Stromal cell of bone marrow (primary cell): ENCODE results near the gene STK32B.

Experiments
- DNase-seq: peaks from one replicate; pipeline ENCODE4 v3.0.0-alpha.2; 2012; ENCODE audit warnings: low read depth

STK32B gene

DNA sequence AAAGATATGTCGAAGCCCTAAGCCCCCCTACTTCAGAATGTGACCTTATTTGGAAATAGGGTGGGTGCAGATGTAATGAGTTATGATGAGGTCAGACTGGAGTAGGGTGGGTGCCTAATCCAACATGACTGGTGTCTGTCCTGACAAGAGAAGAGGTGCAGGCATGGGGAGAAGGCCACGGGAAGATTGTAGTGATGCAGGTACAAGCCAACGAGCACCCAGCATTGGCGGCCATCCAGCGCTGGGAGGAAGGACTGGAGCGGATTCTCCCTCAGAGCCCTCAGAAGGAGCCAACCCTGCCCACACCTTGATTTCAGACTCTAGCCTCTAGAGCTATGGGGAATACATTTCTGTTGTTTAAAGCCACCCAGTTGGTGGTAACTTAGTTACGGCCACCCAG is 419.9 kb downstream of the STK32B start:
- DNase-seq, result no peak

DNA sequence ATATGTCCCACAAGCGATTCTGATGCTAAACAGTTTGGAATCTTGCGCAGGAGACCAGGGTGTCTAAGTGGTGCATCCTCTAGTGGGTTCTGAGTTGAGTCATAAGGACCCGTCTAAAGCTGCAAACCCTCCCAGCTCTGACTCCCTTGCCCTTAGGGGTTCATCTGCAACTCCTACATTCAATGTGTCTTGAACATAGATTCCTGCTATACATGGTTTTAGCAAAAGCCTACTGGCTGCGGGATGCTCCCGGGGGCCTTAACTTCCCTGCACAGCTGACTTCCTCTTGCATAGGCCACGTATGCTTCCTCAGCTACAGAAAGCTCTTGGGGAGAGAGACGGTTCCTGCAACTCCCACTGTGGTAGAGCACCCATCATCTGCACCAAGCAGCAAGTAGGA is 420.4 kb downstream of the STK32B start:
- no peak for DNase-seq

DNA sequence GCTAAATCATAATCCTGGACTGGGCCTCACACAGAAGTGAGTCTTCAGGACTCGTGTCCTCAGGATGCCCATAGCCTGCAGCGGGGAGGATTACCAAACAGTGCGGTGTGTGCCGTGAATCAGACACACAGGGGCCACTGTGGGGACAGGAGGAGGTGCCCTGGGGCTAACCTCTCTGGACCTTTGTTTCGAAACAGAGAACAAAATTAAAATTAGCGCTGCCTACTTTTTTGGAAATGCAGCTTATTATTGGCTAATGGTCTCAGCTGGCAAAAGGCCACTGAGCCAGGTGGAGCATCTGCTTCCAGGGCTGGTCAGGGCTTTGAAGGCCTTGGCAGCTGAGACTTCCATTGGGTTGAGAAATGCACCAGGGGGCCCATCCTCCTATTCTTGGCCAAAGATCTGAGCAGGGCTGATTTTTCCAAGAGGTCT is 420.9 kb downstream of the STK32B start:
- DNase-seq, result no peak

DNA sequence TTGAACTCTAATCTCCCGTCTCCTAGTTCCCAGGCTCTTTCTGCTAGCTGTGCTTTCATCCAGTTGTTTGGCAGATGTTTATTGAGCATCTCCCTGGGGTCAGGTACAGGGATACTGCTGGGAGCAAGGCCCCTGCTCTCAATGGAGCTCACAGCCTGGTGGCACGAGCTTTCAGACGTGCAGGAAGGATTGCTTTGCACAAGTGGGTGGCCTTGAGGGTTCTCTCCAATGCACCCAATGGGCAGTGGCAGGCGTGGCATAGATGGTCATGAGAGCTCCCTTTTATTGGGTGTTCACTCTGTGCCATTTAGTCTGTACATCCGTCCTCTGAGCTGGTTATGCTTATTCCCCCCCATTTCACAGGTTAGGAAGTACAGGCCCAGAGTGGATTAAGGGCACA is 421.8 kb downstream of the STK32B start:
- DNase-seq, result no peak

DNA sequence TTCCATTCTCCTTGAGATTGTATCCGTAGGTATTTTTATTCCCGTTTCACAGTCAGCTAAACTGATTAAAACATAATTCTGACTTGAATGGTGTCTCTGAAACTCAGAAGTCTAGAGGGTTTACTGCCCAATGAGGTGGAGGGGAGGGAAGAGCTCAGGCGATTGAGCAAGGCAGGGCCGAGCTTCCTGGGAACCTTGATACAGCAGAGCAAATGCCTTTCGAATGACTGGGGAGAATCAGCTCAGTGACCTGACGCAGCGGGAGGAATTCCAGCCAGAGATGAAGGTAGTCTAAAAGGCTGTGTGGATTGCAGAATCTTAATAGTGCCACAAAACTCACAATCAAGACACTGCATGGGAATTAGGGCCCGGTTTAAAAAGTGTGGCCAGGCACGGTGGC is 423.5 kb downstream of the STK32B start:
- no peak for DNase-seq

DNA sequence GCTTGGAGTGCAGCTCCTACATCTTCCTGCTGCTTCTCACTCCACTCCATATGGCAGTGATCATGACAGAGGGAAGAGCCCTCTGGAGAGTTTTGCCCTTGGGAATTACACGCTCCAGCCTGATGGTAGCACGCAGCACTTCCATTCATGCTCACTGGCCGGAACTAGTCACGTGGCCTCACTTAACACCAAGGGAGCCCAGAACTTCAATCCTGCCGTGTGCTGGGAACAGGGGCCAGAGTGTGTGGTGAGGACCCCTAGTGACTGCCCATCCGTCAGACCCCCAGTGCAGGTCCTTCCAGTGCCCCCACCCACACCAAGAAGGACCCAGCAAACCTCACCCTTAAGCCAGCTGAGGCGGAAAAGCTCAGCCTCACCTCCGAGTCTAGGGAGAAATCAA is 426.3 kb downstream of the STK32B start:
- DNase-seq, result no peak

DNA sequence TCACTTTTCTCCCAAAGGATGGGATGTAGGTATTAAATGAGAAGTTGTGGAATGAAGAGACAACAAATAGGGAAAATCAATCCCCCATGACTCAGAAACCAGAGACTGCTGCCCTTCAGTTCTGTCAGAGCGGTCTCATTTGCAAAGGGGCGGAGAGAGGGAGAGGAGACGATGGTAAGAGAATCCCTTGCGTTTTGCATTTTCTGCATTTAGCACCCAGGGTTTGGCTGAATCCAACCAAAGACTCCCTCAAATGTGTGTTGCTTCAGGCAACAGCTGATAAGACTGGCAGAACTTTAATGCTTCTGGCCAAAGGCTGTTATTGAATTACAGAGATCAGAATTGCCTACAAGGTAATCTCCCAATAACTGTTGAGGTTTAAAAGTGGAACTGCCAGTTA is 426.9 kb downstream of the STK32B start:
- DNase-seq, result no peak

DNA sequence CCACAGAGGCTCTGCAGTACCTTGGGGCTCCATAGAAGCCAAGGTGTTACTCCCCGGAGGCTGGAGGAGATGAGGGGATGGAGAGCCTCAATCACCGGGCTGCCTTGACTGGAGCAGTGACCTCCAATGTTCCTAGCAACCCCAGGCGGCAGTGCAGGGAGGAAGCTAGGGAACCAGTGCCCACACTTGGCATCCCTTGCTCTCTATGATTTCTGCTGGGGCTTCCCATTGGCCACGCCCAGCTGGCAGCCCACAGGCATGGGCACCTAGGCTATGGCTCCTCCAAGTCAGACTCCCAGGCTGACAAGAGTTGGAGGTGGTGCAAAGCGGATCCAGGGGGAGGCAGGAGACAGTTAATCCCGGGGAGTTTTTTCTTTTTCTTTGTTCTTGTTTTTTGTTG is 427.4 kb downstream of the STK32B start:
- DNase-seq, result no peak

DNA sequence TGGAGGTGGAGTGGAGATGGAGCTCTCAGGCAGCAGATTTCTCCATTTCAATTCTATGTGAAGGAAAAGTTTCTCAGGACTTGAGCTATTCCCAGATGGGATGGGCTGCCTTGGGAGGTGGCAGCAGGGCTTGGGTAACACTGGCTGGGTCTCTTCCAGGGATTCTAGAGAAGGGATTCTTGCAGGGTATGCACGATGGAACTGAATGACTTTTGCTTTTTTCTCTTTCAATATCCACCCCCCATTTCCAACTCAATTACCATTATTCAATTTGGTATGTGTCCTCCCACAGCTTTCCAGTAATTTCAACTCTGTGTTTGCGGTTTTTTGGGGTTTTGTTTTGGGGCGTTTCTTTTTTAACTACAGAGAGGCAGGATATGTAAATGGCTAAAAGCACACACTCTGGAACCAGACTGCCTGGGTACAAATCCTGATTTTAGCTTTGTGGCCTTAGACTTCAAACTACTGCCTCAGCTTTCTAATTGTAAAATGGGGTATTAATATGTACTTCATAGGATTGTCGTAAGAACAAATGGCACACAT is 428.3 kb downstream of the STK32B start:
- DNase-seq, result no peak

DNA sequence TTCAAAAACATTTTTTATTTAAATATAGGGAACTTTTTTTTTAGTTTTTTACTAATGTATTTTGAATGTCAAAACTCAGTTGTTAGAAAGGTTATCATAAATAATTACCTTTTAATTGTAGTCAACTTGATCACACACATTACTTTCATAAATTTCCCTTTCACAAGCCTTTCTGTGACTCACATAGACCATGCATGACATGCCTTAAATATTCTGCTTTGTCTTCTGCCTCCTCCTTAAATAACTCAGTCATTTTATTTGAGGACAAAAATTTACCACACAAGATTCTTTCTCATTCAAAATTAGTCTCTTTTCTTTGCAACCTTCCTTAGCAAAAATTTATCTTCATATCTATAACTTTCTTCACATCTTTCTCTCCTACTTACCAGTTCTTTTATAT is 437.1 kb downstream of the STK32B start:
- no peak for DNase-seq

DNA sequence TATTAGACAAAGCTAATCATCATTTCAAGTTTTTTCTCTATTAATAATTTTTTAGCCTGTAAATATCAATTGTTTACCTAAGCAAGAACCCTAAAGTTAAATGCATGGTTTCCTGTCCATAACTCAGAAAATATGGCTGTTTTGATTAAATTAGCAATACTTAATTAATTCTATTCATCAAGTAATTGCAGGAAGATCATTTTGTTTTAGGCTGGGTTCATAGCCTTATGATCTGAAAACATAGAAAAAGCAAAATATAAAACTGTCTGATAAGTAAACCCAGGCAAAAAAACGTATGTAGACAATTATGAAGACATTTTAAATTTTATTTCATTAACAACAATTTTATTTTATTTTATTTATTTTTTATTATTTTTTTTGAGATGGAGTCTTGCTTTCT is 438.0 kb downstream of the STK32B start:
- DNase-seq, result no peak

DNA sequence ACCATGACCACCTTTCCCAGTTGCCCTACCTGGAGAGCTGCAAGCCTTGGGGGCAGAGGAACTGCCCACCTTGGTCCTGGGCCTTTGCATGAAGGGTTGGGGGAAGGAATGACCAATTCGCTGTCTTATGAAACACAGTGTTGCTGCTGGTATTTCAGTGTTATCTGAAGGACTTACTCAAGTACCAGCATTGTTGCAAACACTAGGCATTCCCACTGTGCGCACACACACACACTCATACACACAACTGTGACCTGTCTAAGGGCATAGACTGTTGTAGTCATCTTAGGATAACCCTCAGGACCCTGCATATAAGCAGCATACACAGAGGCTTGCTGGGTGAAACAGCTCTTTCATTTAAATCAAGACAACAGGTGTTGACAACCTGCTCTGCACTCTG is 446.2 kb downstream of the STK32B start:
- DNase-seq, result no peak

DNA sequence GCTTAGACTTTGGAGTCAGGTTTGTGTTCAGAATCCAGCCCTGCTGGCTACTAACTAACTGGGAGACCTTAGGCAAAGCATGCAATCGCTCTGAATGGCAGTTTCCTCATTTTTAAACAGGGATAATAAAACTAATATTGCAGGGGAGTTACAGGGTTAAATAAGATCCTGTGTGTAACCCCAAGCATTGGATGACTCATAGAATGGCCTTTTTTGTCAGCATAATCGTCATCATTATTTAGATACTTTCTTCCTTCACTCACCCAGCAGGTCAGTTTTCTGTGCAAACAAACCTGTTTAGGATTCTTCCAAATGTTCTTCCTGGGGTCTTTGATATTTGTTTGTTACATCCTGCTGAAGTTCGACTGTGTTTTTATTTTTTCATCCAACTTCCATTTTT is 448.9 kb downstream of the STK32B start:
- DNase-seq, result no peak

DNA sequence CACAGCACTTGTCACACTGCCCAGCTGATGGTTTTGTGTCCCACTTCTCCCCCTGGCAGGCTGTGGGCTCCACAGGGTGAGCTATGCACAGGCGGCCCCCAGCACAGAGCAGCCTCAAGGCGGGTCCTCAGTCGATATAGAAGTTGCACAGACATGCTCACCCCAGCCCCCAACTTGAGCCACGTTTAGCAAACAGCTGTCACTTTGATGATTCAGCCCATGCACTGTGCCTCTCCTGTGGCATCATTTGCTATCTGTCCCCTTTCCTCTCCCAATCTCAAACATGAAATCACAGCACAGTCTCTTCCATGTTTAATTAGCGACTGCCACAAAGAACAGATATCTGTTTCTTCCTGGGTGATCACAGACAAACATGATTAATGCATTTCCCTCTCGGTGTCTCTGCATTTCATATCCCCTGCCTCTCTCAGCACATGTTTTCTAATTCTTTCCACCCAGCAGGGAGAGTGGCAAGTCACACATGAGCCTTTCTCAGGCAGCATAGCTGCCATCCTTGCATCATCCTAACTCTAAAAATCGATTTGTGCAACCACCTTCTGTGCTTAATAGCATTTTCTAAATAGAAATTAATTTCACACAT is 452.2 kb downstream of the STK32B start:
- no peak for DNase-seq

DNA sequence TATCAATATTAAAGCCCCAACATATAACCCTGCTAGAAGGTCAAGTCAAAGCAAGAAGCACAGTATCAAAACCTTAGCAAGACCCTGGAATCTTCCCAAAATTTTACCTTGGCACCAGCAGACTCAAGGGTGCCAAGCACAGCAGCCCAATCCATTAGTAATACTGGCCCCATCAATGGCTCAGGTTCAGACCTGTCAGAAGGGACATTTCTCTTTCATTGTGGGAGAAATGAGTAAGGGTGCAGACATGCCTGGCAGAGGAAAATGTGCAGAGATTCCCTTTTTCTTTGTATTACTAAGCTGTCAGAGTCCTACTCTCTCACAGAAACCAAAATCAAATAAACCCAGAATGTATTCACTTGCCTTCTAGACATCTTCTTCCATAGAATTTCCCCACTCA is 453.2 kb downstream of the STK32B start:
- DNase-seq, result no peak

DNA sequence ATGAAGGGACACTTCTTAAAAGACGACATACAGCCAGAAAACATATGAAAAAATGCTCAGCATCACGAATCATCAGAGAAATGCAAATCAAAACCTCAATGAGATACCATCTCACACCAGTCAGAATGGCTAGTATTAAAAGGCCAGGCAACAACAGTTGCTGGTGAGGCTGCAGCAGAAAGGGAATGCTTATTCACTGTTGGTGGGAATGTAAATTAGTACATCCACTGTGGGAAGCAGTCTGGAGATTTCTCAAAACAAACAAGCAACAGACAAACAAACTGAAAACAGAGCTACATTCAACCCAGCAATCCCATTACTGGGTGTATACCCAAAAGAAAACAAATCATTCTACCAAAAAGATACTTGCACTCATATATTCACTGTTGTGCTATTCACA is 459.2 kb downstream of the STK32B start:
- DNase-seq, result no peak

DNA sequence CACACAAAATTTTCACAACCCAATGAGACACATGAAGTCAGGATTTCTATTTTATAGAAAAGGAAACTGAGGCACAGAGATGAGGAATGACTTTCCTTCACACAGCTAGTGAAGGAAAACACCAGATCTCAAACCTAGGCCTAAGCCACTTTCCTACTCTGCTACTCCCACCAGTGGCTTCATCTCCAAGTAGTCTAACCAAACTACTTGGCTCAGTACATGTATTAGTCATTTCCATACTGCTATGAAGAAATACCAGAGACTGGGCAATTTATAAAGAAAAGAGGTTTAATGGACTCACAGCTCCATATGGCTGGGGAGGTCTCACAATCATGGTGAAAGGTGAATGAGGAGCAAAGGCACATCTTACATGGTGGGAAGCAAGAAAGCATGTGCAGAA is 460.5 kb downstream of the STK32B start:
- DNase-seq, result peak; percentile 28

DNA sequence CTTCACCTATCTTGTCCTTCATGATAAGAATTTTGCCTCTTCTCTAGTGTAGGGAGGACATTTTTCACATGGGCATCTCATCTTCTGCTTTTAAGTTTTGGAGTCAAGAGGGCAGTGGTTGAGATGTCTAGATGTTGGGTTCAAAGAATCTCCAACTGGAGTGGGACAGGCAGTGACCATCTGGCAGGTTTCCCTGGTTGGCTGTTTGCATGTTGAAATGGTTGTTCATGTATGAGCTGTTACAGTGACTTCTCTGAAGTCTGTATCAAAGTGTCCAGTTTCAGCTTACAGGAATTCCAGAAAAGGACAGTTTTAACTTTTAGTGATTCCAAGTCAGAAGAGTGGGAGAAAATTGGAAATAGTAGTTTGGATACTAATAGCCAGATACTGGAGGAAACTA is 464.4 kb downstream of the STK32B start:
- no peak for DNase-seq

DNA sequence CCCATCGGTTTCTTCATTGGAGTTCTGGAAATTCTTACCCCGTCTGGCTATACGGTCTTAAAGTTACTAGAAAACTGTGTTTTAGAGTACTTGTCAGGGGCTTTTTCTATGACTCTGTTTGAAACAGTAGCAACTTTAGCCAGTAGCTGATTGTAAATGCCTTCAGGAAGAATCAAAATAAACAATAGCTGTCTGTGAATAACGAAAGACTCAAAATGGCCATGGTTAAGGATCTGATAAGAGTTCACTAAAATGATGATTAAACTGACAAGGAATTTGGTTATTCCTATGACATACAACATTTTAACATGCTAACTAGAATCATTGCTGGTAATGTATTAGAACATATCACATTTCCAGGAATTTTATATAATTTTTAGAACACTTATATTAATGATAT is 466.1 kb downstream of the STK32B start:
- DNase-seq, result no peak

DNA sequence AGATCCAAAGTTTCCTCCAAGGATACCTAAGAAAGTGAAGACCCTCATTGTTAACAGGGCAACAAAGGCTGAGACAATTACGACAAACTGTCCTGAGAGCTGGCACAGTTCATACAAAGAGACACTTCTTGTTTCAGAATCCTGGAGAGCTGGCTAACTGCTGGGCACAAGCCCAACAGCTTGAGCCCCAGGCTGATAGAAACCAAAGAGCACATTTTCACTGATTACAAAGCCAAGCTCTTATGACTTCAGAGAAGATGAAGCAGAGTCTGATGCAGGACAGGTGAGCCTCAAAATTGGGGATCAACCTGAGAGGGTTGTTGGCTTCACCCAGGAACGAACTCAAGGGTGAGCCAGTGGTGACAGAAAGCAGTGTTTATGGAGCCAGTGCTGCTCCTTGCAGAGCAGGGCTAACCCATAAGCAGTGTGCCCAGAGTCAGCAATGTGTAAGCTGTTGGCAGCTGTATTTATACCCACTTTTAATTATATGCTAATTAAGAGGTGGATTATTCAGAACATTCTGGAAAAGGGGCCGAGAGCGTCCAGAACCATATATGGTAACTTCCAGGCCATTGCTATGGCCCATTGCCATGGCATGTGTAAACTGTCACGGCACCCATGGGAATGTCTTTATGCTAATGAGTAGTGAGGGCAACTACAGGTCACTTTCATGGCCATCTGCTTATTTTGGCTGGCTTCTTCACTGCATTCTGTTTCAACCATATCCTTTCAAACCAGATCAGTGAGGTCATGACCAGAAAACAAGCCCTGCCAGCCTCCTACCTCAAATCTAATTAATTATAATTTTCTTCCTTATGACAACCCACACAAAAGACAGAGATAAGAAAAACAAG is 473.4 kb downstream of the STK32B start:
- peak; percentile 26 for DNase-seq

DNA sequence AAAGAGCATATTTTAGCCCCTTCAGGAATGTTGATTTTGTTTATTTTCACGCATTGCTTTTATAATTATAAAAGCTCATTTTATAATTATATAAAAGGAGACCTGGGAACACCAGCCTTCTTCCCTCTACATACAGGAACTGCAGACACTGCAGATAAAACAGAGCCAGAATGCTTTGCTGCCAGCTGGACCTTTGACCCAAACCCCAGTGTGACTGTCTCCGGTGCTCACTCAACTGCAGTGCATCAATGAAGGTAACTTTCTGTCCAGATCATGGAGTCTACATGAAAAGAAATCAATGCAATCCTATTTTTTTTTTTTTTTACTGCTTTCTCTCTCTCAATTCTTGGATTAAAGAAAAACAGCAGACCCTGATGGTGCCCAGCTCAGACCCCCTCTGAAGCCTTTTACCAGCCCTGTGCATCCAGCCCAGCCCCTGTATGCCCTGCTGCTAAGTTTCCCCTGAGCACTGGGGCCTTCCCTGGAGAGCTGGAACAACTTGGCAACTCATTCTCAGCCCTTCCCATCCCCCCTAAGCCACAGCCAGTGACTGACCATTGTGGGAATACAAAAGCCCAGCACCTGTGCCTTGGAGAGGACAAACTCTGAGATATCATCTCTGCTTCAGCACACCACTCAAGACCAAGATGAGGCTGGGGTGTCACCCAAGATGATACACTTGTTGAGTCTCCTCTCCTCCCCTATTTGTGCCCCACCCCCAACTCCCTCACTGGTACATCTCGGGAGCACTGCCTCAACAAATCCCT is 475.0 kb downstream of the STK32B start:
- no peak for DNase-seq

DNA sequence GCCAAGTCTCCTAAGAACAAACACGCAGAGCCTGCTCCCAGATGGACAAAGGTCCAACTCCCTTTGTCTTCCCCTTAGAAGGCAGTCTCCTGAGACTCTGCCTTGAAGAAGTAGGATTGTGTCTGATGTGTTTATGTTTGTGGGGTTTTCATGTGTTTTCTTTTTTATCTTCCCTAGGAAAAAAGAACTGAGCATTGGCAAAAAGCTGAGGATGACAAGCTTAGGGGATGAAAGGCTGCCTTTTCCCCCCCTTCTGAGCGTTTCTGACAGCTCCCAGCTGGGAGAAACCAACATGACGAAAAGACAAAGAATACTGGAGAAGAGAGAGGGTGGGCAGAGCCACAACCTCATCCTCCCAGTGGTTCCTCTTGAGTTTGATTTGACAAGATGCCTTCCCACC is 475.9 kb downstream of the STK32B start:
- DNase-seq, result no peak

DNA sequence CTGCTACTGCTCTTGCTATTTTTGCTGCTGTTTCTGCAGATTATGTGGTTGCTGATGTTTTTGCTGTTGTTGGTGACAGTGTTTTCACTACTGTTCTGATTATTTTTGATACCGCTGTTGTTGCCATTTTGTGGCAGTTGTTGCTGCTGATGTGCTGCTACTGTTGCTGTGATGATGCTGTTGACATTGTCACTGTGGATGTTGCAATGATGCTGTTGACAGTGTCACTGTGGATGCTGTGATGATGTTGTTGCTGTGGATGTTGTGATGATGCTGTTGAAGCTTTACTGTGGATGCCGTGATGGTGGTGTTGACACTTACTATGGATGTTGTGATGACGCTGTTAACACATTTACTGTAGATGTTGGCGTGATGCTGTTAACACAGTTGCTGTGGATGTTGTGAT is 476.8 kb downstream of the STK32B start:
- DNase-seq, result no peak
